GM18520 (cell line): ENCODE results near the gene CIAO3.
"Not testable (repeated sequence)": the region's sequence is repeated elsewhere in the genome, so short reads cannot be mapped to it uniquely, and the experiment has no call there.

Experiments used
- ATAC-seq: cut with Tn5 transposase; IDR thresholded peaks from one replicate; pipeline ENCODE4 v1.9.1; 2021; ENCODE audit not compliant: unreplicated experiment

CIAO3 gene

DNA sequence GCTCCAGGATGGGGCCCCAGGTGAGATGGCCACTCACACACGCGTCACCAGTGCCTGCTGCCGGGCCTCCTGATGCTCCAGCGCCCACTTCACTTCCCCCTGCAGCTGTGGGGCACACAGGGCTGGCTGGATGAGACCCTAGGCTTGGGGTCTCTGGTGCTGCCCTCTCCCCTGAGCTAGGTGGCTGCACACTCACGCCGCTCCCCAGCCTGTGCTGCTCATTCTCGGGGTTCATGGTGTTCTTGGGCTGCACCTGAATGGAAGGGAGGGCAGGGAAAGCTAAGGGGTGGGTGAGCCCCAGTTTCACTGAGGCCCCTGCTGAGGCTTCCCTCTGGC lies 15.8 kb downstream of the CIAO3 start:
- no peak for ATAC-seq

DNA sequence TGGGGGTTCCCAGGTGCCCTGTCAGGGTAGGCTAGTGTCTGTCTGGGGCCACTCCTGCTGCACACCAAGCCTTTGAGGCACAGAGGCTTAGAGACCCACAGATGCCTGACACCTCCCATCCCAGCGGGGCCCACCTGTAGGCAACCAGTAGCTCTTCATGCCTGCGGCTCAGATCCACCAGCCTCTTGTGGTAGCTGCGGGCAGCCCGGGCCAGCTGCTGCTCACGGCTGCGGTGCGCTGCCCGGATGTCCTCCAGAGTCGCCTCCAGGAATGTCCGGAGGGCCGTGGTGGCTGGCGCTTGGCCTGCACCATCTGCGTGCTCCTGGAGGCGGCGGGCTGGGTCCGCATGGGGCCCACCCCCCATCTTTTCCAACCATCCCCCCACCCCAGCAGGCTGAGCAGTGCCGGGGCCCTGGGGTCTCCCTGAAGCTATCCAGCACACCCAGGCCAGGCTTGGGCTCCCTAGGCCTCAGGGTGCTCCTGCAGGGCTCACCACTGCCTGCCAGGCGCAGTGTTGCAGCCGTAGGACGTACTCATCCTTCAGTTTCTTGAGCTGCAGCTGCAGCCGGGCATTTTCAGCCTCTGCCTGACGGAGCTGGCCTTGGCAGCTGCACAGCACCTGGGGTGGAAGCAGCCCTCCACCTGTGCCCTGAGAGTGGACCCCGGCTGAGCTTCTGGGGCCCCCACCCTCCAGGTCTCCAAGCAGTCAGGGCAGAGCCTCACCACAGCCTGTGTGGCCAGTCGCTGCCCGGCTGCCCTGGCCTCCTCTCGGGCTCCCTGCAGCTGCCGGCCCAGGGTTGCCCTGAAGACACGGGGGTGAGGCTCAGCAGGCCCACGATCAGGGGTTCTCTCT lies 16.4 kb downstream of the CIAO3 start:
- ATAC-seq = no peak

DNA sequence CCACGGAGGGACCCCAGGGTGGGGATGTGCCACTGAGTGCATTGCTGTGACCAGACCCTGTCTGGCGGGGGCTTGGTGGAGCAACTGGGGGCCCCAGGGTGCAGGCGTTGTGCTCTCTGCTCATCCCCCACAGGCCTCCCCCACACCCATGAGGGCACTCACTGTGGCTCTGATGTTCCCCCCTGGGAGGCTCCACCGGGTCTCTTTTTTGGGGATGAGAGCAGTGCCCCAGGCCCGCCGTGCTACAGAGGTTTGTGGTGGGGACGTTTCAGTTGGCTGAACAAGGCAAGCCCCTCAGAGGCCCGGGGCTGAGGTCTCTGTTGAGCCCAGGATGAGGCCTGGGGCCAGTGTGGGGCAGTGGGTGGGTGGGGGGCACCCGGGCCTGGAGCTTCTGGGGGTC lies 17.1 kb downstream of the CIAO3 start:
- no peak for ATAC-seq

DNA sequence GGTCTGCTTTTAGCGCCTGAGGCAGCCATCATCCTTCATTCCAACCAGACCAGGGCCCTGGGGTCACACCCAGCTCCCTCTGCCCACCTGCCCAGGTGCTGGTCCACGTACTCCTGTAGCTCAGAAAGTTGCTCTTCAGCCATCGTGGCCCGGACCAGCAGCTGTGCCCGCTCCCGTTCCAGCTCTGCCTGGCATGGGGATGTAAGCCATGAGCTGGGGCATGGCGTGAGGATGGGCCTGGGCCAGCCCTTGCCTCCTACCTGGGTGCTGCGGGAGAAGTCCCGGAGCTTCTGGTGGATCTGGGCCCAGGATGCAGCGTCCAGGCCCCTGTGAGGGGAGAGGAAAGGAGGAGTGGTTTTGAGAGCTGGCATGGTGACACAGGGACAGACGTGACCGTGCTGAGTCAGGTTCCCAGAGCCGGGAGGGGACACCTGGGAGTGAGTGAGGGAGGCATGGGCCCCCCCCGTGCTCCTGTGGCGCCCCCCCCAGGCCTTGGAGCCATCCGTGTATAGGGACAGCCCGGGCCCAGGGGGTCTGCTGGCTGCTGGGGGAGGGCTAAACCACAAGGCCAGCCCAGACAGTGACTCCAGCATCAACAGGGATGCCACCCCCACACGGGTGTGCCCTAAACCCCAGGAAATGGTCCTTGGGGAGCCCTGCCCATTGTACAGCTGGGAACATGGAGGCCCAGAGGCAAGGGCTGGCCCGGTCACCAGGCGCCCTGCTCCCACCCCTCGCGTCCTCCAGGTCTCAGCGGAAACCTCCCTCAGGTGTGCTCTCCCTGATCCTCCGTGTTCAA lies 17.8 kb downstream of the CIAO3 start:
- no peak for ATAC-seq

DNA sequence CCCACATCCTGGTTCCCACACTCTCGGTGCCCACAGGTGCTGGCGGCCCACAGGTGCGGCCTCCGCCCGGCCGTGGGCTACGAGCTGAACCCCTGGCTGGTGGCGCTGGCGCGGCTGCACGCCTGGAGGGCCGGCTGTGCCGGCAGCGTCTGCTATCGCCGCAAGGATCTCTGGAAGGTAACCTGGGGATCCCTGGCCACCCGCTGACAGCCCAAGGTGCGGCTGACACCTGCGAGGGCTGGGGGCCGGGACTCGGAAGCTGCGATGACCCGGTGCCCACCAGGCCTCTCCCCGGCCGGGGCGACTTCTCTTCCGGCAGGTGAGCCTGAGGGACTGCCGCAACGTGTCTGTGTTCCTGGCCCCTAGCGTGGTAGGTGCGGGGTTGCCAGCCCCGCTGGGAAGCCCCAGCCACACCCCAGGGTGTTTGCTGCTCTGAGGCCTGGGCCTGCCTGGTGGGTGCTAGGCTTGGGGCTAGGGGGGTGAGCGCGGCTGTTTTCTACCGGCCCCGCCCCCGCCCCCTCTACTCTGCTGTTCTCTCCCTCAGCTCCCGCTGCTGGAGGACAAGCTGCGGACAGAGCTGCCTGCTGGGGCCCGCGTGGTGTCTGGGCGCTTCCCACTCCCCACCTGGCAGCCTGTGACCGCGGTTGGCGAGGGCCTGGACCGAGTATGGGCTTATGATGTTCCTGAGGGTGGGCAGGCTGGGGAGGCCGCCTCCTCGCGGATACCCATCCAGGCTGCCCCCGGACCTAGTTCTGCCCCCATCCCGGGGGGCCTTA lies 18.8 kb downstream of the CIAO3 start:
- no peak for ATAC-seq

DNA sequence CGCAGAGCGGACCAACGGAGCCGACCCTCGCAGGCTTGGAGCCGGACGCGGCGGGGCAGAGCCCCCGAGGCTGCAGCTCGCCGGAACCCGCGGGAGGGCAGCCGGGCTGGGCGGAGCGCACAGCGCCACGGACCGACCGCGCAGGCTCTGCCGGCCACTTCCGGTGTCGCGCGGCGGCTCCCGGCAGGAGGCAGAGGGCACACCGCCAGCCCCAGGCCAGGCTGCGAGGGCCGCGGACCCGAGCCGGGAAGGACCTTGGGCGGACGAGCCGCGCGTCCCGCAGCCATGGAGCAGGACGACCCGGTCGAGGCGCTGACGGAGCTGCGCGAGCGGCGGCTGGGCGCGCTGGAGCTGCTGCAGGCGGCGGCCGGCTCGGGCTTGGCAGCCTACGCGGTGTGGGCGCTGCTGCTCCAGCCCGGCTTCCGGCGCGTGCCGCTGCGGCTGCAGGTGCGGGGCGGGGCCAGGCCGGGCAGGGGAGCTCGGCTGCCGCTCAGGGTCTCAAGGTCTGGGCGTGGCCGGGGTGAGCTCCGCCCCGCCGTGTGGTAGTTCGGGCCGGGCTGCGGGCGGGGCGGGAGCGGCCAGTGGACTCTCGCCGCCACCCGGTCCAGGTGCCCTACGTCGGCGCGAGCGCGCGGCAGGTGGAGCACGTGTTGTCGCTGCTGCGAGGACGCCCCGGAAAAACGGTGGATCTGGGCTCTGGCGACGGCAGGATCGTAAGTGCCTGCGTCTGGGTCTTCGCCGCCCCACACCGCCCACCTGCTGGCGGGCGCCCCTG lies 19.6 kb downstream of the CIAO3 start, which contains the start of gene ANTKMT:
ANTKMT (plus strand) TSS at position 157 of the 775 bp plus-strand sequence; CDS start at position 286, 129 bp downstream.
- ATAC-seq = peak; percentile 74

DNA sequence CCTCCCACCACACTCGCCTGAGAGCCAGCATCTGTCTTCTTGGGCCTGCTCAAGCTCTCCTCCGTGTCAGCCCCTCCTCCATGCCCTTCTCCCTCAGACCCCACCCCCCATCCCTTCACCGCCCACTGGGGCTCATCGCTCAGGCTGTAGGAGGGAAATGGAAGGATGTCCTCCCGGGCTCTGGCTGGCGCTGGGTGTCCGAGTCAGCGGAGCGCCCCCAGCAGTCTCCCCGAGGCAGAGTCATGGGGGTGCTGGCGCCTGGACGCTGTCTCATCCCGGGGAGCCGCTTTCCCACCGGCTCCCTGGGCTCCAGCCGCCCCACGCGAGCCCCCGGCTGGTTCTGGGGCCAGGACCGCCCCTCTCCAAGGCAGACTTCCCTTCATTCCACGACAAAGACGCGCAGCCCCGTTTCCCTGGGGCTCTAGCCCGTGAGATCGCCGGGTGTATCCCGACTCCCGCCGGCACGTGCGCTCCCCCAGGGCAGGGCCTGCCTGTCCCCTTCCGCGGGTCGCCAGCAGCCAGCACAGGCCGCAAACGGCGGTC lies 20.3 kb downstream of the CIAO3 start:
- ATAC-seq = no peak

DNA sequence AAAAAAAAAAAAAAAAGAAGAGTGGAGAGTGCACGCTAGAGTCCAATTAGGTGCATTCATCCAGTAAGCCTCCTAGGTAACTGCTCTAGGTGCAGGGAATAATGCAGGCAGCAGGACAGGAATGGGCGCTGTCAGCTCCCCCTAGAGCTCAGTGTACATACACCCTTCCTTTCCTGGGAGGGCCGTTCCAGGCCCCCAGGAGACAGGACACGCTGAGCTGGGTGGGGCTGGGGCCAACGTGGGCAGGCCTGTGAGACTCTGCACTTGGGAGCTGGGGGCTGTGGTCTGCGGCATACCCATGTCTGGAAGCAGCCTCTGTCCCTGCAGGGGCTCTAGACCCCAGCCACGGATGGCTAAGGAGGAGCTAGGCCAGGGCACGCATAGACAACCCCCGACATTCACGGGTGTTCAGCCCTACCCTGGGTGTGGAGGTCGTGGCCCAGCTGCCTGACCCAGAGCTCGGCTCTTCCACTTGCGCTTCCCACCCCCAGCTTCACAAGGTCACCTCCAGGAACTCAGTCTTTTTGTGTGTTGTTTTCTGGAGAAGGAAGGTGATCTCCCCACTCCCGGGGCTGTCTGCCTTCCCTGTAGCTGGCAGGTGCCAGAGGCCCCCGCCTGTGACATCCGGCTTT lies 20.9 kb downstream of the CIAO3 start:
- ATAC-seq = no peak

DNA sequence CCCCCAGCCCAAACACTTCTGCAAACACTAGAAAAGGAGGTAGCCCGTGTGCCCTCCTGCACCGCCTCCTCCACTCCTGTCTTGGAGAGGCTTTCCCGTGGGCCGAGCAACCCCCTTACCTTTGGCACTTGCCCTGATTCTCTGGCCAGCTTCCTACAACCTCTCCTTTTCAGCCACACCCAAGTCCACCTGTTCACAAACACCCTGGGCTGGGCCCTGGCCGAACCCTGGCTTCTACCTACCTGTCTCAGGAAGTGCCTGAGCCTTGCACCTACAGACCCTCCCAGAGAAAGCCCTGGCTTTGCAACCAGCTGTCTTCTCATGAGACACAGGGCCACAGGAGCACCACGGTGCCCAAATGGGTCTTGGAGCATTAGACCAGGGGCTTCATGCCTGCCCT lies 21.9 kb downstream of the CIAO3 start:
- ATAC-seq = no peak

DNA sequence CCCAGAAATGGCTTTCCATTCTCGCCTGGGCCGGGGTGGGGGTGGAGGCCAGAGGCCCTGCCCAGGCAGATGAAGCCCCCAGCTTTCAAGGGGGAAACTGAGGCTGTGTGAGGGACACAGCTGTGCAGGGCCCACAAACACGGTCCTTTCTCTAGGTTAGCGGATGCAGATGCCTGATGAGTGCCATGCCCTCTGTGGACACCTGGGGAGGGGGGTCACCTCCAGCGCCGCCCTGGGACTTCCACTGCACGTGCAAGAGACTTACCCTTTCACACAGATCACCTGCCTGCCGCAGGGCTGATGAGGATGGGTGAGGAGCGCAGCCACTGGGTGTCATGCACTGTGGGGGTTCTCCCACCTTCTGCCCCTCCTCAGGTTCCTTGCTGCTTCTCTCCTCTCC lies 22.4 kb downstream of the CIAO3 start:
- no peak for ATAC-seq

DNA sequence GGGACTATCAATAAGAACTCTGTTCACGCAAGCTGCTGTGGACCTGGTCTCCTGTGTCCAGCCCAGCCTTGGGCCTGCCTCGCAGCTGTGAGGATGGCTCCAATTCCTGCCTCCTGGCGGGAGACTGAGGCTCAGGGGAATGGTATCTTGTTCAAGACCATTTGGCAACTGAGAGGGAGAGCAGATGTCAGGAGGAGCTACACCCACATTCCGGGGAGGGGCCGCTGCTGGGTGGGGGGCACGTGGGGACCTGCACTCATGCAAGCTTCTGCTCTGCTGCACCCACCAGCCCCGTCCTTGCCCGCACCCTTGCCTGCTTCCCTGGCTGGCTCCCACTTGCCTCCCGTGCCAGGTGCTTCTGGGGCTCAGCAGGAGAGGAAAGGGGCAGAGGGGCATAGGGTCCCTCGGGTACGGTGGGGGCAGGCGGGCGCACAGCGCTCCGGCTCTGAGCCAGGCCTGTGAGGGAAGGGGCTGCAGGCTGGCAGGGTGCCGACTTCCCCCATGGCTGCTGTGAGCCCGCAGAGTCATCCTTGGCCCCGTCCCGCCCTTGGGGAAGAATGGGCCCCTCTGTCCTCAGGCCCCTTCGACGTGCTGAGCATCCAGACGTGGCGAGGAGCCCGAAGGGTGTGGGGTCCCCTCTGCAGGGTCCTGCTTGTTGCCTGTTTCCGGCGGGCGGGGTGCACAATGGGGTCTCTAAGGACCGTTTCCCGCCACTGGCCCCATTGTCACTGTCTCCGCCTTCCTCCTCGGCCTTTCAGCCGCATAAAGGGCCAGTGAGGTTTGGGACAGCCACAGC lies 23.1 kb downstream of the CIAO3 start:
- no peak for ATAC-seq

DNA sequence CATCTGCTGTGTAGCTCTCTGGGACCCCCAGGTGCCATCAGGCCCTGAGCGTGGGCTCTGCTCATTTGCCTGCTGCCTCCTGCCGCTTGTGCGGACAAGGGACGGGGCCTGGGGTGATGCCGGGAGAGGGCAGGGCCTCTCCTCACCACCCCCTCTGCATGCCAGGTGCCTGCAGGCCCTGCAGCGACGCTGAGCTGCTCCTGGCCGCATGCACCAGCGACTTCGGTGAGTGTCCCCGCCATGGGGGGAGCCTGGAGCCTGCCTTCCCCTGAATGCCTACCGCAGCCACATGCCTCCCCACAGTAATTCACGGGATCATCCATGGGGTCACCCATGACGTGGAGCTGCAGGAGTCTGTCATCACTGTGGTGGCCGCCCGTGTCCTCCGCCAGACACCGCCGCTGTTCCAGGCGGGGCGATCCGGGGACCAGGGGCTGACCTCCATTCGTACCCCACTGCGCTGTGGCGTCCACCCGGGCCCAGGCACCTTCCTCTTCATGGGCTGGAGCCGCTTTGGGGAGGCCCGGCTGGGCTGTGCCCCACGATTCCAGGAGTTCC lies 23.9 kb downstream of the CIAO3 start:
- no peak for ATAC-seq

DNA sequence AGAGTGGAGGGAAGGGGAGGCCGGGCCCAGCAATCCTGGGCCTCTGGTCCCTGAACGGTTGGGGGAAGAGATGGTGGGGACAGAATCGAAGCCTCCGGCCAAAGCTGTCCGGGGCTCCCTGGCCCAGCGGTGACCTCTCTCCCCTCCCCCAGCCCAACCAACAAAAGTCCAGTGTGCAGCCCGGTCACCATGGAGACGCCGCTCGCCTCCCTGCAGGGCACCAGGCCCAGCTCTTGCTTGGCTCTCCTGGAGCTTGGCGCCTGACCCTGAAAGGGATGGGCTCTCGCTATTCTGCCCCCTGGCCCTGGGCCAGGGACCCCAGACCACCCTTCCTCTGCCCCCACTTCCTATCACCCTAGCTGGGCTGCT lies 24.6 kb downstream of the CIAO3 start:
- no peak for ATAC-seq

DNA sequence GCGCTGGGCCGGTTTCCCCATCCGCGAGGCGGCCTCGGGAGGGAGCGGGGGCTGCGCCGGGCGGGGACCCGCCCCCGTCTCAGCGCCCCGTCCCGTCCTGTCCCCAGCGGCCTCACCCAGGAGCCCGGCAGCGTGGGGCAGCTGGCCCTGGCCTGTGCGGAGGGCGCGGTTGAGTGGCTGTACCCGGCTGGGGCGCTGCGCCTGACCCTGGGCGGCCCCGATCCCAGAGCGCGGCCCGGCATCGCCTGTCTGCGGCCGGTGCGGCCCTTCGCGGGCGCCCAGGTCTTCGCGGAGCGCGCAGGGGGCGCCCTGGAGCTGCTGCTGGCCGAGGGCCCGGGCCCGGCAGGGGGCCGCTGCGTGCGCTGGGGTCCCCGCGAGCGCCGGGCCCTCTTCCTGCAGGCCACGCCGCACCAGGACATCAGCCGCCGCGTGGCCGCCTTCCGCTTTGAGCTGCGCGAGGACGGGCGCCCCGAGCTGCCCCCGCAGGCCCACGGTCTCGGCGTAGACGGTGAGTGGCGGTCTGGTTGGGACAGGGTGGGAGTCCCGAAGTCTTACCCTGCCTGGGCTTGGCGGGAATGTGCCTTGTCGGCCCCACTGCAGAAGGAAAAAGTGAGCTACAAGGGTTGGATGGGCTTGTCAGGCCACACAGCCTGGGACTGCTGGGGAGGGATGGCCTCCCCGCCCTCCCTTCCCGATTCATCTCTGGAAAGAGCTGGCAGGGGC lies 25.2 kb downstream of the CIAO3 start:
- no peak for ATAC-seq

DNA sequence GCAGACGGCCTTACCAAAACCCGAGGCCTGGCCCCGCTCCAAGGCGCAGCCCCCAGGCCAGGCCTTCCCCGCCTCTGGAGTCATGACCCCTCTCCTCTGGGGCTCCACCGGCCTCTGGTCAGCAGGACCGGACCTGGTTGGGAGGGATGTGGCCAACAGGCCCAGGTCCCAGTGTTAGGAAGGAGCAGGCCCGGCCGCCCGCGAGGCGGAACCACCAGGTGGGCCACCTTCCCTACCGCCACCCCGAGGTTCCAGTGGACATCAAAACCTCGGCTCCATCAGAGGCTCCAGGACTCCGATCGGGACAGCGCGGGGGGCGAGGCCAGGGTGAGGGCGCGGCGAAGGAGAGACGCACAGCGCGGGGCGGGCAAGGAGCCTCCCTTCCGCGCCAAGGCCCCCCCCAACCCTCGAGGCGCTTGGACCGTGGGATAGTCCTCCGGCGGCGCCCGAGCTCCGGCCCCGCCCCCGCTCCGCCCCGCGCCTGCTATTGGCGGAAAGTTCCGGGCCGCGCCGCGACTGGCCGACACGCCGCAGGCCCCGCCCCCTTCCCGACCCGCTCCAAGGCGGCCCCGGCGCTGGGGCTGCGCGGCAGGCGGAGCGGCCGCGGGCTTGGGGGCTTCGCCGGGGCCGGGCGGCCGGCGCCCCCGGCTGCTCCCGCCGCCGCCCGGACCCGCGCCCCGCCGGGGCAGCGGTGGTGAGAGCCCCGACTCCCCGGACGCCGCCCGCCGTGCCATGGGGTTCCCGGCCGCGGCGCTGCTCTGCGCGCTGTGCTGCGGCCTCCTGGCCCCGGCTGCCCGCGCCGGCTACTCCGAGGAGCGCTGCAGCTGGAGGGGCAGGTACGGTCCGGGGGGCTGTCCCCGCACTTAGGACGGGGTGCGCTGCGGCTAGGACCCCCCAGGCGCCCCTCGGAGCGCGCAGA lies 26.0 kb downstream of the CIAO3 start, which contains the start of gene METRN:
METRN (plus strand) TSS at position 561 of the 919 bp plus-strand sequence; CDS start at position 733, 172 bp downstream.
- ATAC-seq = peak; percentile 59

DNA sequence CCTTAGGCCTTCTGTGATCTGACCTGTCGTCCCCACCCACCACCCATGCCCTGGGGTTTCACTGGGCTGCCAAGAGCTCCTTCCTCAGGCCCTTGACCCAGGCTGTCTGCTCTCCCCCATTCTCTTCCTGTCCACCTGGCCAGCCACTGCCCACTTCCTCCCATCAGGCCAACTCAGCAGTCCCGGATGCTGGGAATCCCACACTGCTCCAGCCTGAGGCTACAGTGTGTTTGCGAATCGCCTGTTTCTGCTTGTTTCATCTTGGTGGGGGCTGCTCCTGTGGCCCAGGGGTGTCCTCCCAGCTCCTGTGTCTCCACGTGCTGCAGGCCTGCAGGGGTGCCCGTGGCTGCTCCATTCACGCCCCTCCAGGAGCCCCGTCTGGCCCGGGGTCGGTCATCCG lies 26.7 kb downstream of the CIAO3 start:
- no peak for ATAC-seq

DNA sequence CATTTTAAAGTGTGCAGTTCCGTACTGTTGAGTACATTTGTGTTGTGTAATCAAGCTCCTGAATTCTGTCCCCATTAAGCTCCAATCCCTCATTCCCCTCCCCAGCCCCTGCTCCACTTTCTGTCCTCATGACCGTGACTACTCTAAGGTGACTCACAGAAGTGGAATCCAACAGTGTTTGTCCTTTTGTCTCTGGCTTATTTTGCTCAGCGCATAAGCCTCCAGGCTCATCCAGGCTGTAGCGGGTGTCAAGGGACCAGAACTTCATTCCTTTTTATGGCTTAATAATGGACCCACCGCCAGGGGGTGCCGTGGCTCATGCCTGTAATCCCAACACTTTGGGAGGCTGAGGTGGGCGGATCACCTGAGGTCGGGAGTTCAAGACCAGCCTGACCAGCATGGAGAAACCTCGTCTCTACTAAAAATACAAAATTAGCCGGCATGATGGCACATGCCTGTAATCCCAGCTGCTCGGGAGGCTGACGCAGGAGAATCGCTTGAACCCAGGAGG lies 28.0 kb downstream of the CIAO3 start:
- not testable (repeated sequence) for ATAC-seq
